Ecto neural progenitor cell (in vitro differentiated cells): ENCODE data around the gene DDX51.
A peak's percentile ranks its signal among the peaks of the same experiment; 100 is the strongest.
"Not testable (repeated sequence)": the region's sequence is repeated elsewhere in the genome, so short reads cannot be mapped to it uniquely, and the experiment has no call there.

ENCODE experiments used
- DNase-seq: peaks from one replicate; pipeline ENCODE4 v3.0.0-alpha.2; 2018; ENCODE audit warnings: low spot score

DDX51 gene

DNA sequence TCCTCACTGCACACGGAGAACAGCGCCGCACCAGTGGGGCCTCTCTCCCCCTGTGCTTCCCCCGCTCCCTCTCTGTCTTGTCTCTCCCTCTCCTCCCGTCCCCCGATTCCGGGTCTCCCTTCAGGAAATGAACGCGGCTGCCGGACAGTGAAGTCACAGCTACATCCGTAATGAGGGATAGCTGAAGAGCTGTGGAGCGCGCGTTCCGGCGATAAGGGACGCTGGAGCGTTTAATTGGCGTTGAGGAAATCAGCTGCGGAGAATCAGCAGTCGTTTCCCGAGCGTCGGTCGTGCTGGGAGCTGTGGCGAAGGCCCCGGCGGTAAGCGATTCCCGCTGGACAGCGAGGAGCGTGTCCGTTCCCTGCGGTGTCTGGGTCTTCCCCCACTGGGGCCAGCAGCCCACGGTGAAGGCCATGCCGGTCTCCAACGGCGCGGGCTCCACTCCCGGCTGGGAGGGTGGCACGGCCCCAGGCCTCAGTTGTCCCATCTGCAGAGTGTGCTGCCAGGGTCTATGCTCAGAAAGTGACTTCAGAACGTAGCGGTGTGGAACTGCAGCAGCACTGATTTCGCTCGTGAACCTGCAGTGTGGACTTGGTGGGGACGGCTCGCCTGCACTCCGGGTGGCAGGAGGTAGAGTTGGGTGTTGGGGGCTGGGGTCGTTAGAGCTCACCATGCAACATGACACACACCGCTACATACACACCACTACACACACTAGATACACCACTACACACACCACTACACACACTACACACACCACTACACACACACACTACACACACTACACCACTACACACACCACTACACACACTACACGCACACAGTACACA lies 11.0 kb upstream of the DDX51 start:
- DNase-seq, result no peak

DNA sequence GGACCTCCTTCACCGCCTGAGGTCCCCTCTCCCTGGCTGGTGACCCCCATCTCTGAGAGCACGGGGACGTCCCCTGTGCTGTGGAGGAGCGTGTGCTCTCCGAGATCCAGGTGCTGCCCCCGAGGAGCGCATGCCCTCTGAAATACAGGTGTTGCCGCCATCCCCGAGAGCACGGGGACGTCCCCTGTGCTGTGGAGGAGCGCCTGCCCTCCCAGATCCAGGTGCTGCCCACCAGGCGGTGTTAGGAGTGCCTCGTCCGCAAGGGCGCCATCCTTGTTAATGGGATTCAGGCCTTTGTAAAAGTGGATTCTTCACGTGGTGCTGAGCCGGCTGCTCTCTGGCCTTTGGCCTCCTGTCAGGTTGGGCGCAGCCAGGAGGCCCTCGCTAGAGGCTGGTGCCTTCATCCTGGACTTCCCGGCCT lies 10.2 kb upstream of the DDX51 start:
- no peak for DNase-seq

DNA sequence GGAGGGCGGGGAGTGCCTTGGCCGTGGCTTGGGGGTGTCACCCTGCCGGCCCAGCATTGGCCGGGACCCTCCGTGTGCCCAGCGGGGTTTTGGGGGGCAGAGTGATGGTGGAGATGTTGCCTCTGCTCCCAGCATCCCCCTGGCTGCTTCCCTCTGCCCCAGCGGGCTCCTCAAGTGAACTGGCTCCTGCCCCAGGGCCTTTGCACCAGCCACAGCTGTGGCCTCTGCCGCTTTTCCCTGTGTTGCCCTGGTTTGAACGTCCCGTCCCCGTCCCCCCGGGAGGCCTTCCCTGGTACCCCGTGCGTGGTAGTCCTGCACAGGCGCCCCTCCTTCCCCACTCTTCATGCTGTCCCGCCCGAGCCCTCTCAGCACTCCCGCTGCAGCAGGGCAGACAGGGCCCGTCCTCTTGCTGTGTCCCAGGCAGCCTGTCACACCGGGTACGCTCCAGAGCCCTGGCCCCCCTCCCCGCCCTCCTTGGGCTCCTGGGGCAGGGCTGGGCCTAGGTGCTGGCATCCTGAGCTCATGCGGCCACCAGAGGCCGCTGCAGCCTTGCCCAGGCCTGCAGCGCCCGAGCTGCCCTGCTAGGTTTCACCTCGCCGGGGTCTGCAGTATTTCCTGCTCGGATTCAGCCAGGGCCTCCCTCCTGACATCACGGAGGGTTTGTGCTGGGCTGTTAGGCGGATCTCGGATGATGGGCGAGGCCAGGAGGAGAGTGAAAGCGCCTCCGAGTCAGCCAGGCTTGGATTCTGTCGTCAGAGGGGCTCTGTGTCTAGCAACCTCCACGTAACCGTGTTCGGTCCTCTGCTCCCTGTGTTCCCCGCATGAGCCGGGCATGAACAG lies 9.6 kb upstream of the DDX51 start:
- peak; percentile 92 for DNase-seq

DNA sequence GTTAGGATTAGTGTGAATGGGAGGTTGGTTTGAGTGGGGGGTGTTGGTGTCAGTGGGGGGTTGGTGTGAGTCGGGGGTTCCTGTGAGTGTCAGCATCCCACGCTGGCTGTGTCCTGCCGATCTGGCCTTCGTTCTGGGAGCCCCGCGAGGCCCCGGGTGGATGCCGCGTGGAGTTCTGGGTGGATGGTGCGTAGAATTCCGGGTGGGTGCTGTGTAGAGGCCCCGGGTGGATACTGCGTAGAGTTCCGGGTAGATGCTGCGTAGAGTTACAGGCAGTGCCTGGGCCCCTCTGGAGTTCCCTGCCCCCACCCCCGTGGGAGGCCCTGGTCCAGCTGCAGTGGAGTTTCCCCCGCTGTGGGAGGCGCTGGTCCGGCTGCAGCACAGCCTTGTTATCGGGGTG lies 8.8 kb upstream of the DDX51 start:
- no peak for DNase-seq

DNA sequence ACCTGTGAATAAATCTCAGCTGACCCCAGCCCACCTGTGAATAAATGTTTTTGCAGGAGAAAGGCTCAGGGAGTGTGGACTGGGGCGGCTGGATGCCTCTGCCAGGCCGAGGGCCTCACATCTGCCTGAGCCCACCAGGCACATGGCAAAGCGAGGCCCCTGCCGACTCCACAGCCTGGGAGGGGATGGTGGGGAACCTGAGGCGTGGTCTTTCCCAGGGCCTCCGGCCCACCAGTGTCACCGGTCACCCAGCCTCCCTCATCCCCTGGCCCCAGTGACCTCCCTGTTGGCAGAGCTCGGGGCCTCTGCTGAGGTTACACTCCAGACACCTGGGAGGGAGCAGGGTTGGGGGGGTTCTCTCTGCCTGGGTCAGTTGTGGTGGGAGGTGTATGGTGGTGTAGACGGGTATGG lies 8.3 kb upstream of the DDX51 start:
- DNase-seq, result no peak

DNA sequence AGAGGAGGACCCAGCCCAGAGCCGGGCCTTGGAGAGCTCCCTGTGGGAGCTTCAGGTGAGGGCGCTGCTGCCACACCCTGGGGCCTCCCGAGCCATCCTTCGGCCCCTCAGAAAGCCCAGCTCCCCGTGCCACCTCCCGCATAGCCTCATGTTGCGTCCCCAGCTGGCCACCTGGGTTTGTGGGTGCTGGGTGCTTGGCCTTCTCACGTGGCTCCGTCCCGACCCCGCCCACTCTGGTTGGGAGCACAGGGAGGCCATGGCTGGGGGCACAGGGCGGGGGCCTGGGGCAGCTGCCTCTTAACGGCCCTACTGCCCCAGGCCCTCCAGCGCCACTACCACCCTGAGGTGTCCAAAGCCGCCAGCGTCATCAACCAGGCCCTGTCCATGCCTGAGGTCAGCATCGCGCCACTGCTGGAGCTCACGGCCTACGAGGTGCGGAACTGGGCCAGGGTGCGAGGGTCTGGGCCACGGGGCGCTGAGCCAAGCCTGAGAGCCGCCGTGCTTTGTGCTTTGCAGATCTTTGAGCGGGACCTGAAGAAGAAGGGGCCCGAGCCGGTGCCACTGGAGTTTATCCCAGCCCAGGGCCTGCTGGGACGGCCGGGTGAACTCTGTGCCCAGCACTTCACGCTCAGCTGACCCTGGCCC lies 7.8 kb upstream of the DDX51 start:
- DNase-seq, result no peak

DNA sequence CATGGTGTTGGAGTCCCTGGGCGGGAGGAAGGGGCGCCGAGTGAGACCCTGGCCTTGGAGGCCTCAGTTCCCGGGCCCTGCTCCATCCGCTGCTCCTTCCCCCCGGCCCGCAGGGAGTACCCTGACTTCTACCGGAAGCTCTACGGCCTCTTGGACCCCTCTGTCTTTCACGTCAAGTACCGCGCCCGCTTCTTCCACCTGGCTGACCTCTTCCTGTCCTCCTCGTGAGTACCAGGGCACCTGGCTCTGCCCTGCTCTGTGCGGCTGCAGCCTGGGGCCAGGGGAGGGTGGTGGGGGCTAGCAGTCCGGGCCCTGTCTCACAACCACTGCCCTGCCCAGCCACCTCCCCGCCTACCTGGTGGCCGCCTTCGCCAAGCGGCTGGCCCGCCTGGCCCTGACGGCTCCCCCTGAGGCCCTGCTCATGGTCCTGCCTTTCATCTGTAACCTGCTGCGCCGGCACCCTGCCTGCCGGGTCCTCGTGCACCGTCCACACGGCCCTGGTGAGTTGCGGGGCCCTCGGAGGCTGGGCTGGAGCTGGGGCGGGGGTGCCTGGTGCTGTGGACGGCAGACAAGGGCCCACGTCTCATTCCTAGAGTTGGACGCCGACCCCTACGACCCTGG lies 7.1 kb upstream of the DDX51 start:
- no peak for DNase-seq

DNA sequence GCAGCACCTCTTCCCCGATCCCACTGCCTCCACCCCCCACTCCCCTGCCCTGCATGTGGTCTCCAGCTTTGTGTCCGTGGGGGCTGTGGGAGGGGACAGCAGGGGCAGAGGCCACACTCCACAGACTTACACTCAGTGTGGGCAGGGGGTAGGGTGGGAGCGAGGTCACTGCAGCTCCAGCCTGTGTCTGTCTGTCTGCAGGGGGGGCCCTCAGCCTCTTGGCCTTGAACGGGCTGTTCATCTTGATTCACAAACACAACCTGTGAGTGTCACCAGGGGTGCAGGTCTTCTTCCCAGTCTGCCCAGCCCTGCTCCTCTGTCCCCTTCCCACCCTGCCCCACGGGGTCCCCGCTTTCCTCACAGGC lies 6.6 kb upstream of the DDX51 start:
- no peak for DNase-seq

DNA sequence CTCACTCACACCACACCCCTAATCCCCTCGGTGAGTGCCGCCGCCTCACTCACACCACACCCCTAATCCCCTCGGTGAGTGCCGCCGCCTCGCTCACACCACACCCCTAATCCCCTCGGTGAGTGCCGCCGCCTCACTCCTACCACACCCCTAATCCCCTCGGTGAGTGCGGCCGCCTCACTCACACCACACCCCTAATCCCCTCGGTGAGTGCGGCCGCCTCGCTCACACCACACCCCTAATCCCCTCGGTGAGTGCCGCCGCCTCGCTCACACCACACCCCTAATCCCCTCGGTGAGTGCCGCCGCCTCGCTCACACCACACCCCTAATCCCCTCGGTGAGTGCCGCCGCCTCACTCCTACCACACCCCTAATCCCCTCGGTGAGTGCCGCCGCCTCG lies 5.4 kb upstream of the DDX51 start:
- DNase-seq, result not testable (repeated sequence)

DNA sequence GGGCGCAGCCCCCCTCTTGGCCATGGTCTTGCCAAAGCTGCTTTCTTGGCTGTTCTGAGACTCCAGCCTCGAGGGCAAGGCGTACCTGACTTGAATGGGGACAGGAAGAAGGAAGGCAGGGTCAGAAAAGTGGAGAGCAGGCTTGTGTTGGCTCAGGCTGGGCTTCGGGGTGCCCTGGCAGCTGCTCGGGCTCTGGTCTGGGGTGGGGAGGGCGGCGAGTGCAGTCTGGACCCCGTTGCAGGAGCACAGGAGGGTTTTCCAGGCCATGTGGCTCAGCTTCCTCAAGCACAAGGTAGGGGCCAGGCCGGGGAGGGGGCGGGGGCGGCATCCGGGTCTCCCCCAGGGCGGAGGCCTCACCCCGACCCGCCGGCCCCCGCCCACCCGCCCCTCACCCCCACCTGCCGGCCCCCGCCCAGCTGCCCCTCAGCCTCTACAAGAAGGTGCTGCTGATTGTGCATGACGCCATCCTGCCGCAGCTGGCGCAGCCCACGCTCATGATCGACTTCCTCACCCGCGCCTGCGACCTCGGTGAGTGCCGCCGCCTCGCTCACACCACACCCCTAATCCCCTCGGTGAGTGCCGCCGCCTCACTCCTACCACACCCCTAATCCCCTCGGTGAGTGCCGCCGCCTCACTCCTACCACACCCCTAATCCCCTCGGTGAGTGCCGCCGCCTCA lies 4.4 kb upstream of the DDX51 start:
- DNase-seq, result no peak

DNA sequence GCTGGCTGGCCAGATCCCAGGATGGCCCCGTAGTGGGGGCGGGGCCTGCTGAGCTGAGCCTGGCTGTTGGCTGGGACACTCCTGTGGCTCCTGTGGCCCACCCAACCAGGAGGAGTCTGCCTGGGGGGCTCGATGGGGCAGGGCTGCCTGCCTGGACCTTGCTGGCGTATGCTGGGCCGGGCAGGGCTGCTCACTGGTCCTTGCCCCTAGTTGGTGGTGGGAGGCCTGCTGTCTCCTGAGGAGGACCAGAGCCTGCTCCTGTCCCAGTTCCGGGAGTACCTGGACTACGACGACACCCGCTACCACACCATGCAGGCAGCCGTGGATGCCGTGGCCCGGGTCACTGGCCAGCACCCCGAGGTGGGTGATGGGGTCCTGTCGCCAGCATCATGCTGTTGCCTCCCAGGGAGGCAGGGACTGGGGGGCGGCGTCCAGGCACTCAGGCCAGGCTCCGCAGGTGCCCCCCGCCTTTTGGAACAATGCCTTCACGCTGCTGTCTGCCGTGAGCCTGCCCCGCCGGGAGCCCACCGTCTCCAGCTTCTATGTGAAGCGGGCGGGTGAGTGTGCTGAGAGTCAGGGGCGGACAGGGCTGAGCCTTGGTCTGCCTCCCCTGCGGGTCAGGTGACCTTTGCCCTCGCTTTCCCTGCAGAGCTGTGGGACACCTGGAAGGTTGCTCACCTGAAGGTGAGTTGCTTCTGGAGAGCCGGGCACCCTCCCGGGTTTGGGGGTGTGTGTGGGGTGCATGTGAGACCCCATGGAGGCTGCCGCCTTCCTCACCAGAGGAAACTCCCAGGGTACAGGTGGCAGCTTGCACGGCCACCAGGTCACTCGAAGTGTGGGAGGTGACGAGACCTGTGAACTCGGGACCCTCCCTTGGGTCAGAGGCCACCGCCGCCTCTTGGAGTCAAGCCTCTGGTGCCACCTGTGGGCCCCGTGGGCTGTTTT lies 3.6 kb upstream of the DDX51 start:
- no peak for DNase-seq

DNA sequence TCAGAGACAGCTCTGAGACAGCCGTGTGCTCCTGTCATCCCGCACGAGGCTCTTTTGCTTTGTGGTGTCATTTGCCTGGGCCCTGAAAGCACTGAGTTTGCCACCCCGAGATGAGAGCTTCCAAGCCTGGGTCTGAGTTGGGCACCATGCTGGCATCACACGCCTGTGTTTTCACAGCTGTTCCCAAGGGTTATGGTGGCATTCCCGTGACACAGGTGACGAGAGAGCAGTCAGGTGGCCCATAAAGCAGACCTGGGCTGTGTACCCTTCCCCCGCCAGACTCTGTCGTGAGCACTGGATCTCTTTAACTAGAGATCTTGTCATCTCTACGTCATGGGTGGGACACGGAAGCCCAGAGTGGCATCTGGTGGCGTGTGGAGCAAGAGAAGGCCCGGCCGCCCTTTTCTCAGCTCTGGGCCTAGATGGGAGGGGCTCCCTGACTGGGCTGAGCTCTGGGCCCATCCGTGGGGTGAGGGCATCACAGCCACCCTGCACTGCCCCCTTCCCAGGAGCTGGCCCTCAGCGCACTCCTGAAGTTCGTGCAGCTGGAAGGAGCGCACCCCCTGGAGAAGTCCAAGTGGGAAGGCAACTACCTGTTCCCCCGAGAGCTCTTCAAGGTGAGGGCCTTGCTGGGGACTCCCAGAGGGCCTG lies 2.8 kb upstream of the DDX51 start:
- DNase-seq, result no peak

DNA sequence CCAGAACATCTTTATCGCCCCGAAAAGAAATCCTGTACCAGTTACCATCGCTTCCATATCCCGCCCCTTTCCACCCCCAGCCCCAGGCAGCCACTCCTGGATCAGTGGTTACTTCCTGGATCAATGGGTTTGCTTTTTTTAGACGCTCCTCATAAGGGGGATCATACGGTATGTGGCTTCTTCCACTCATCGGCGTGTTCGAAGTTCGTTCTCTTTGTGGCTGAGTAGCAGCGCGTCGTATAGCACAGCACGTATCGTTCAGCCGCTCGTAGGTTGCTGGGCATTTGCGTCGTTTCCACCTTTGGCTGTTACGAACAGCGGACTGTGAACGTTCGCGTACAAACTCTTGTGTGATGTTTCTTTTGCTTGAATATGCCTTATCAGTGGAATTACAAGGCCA lies 2.0 kb upstream of the DDX51 start:
- DNase-seq, result no peak

DNA sequence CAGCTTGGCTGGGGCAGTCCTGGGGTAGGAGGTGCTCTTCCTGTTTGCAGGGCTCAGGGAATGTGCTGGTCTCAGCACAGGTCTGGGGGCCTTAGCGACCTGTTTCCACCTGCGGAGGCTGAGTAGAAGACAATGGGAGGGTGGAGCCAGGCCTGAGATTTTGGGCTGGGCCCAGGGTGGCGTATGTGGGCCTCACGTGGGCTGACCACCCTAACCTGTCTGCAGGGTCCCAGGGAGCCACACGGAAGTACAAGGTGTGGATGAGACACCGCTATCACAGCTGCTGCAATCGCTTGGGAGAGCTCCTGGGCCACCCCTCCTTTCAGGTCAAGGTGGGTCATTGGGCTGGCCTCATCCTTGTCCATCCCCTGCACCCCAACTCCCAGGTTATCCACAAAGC lies 1.2 kb upstream of the DDX51 start:
- no peak for DNase-seq

DNA sequence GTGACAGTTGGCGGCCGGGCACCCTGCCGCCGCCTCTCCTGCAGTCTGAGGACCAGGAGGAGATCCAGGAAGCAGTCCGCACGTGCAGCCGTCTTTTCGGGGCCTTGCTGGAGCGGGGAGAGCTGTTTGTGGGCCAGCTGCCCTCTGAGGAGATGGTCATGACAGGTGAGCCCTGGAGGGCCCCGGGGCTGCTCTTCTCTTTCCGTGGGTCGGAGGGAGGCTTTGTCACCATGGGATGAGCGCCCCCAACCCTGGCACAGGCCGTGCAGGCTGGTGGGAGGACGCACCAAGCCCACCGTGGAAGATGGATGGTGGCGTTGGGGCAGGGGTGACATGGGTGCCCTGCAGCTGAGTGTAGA lies 670 bp upstream of the DDX51 start:
- DNase-seq, result no peak

DNA sequence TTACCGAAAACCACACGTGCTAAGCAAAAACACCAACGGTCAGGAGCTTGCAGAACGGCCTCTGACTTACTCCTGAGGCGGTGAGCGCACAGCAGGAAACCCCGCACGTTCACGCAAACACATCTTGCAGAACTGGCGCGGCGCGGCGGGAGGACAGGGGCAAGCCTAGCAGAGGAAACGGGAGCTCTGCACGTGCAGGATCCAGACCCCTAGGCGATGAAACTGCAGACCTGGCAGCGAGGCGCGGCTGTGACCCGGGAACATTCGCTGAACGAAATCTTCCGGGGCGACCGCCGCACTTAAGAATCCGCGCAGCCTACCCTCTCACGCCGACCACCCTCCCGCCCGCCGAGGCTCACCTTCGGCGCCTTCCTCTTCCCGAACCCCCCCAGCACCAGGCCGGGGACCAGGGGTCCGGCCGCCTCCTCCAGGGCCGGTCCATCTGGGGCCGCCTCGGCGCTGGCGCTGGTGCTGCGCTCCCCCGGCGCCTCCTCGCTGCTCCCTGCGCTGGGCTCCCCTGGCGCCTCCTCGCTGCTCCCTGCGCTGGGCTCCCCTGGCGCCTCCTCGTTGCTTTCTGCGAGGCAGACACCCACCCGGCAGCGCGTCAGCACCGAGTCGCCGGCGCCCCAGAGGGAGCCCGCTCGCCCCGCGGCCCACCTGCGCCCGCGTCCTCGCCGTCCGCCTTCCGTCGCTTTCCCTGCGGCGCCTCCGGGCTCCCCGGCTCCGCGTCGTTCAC lies 615 bp downstream of the DDX51 start:
- DNase-seq, result no peak

DNA sequence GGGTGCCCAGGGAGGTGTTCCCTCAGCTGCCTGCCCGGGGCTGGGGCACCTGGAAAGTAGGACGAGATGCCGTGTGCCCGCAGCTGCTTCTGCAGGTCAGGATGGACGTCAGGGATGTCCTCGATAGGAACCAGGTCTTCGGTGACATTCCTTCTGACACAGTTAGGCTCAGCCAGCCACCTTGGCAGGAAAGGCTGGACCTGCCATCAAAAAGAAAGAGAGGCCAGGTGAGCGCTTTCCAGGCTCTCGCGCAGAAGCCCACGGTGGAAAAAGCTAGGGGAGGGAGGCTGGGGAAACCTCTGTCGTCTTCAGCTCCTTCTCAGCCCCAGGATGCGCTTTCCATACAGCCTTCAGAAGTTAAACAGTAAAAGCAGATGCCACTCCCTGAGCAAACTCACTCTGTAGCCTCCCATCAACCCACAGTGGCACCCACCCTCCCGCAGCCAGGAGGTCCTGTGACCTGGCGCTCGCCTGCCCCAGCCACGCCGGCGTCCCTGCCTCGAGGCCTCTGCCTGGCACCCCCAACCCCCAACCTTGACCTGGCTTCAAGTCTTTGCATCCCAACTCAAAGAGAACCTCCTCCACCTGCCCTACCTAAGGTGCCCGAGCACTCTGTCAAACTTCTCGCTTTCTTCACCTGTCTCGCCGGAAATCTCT lies 1.3 kb downstream of the DDX51 start:
- no peak for DNase-seq

DNA sequence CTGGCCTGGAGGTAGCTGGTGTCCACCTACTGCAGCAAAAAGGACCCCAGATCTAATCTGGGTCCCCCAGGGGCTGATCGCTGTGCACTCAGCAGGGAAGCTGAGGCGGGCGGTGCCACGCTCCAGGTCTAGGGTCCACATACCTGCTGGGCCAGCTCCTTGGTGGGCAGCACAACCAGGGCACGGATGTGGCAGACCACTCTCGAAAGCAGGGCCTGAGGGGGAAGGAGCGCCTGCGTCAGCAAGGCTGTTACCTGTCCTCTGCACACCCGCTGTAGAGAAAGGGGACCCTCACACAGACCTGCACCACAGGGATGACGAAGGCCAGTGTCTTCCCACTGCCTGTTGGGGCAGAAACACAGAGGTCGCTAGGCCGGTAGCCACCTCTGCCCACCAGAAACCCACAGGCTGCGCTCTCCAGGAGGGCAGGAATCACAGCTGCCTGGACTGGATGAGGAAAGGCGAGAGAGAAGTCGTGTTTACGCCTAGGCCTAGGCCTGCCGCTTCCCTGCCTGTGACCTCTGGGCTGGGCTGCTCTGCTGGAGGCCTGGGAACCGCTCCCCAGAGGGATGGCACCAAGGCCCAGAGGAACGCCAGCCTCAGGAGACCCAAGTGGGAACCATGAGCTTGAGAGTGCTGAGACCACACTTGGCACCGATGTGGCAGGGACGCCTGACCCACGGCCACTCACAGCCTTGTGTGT lies 2.0 kb downstream of the DDX51 start:
- DNase-seq, result no peak
